Measurements from ENCODE around the gene ADAMTS17.

The ADAMTS17 gene

DNA sequence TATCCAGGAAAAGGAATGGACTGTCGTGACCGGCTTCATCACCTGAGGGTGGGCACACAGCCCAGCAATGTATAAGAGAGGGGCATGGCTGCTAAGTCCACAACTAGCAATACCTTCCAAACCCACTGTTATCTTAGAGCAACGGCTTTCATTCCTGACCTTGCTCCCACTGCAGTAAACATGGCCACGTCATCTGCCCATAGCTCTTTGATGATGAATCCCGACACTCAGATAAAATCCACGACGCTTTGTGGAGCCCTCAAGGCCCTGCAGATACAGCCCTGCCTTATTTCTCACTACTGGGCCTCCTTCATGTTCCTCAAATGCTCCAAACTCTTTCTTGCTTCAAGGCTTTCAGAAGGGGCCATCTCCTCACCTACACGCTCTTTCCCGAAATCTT is 114.0 kb downstream of the ADAMTS17 start:
- DNase-seq (ENCODE audit: low read depth in 1 of 2, low spot score in 1 of 2), result no peak

DNA sequence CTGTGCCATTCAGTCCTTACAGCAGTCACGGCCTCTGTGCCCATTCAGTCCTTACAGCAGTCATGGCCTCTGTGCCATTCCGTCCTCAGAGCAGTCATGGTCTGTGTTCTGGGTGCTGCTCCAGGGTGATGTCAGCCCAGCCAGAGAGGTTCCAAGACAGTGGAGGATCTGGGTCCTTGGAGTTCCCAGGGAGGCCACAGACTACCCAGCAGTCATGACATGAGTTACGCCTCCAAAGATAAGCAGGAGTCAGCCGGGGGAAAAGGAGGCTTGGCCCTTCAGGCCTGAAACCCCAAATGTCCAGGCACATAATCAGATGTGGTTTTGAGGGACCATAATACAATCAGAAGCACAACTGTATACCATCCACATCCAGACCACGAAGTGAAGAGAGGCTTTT is 115.7 kb downstream of the ADAMTS17 start:
- DNase-seq (ENCODE audit: low read depth in 1 of 2, low spot score in 1 of 2), result no peak

DNA sequence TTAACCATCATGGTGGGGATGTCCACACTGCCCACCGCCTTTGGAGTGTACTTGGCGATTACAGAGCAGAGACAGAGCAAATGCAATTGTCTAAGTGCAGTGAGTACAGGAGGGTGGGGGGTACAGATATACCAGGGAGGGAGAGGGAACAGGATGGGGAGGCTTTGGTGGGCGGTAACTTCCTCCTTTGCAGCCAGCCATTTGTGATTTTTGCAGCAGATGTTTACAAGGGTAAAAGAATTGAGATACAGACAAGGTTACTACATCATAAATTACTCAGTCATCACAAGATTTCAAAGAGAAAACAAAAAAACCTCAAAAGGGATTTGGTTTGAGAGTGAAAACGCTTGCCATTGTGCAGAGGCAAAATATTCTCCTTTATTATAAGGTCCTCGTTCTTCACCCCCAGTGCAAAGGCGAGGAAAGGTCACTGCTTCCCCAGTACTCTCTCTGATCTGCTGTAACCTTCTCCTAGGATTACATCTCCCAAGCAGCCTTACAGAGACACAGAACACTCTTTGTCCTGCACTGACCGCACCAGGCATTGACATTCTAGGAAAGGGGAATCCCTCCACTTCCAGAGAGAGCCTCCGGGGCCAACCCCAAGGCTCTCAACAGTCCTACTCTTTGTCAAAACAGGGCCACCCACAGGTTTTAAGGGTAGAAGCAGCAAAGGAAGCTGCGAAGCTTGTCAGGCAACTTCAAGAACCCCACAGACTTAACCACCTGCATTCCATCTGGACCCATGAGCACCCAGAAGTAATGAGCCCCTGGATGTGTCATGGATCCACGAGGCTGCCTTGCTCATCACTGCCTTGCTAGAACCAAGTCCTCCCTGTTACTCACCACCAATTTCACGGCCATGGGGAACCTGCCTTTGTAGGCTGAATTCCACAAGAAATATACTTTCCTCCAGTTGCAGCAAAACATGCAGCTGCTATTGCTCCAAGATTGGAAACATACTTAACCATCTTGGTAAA is 117.3 kb downstream of the ADAMTS17 start:
- DNase-seq (ENCODE audit: low read depth in 1 of 2, low spot score in 1 of 2), result no peak

DNA sequence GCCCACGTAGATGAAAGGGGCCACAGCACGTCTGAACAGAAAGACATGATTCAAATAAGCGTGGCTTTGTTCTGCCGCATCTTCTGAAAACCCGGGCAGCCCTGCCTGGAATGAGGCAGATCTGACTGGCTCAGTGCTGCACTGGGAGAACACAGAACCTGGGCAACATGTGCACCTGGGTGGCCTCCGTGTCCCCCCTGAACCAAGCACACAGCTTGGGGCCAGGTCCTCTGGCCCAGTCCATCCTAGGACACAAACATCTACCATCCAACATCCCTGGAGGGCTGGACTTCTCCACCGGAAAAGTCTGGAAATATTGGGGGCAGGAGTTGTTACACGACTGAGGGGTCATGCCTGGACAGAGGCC is 119.4 kb downstream of the ADAMTS17 start:
- DNase-seq (ENCODE audit: low read depth in 1 of 2, low spot score in 1 of 2), result no peak

DNA sequence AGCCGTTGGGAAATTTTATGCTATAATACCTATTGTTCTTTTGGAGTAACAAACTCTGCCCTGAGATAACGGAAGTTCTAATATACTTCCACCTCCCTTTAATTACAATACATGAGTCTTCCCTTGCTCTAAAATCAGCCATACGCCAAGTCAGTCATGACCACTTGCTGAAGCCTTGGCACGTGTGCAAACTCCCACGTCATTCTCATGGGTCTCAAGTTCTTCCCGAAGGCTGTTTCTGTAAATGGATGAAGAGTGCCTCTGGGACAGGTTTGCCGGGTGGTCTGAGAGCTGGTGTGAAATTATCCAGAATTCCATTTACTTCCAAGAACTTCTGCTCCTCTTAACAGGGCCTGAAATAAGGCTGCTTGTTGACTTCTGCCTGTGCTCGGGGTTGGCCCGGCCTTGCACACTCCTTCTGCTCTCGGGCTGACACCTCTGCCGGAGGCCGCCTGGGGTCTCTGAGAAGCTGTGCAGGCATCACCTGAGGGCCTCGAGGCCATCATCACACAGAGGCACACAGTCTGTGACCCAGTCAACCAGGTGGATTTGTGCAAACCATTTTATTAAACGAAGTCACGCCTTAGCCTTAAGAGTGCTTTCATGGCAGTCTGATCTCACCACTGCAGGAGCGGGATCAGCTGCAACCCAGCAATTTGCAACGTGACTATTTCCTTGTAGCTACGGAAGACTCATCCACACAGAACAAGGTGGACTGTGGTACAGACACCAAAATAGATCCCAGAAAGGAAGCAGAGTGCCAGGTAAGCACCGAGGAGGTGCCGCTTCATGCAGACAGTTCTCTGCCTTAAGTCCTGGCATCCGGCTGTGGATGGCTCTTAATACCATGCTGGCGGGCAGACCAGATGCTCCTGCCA is 120.1 kb downstream of the ADAMTS17 start:
- DNase-seq (ENCODE audit: low read depth in 1 of 2, low spot score in 1 of 2), result no peak

DNA sequence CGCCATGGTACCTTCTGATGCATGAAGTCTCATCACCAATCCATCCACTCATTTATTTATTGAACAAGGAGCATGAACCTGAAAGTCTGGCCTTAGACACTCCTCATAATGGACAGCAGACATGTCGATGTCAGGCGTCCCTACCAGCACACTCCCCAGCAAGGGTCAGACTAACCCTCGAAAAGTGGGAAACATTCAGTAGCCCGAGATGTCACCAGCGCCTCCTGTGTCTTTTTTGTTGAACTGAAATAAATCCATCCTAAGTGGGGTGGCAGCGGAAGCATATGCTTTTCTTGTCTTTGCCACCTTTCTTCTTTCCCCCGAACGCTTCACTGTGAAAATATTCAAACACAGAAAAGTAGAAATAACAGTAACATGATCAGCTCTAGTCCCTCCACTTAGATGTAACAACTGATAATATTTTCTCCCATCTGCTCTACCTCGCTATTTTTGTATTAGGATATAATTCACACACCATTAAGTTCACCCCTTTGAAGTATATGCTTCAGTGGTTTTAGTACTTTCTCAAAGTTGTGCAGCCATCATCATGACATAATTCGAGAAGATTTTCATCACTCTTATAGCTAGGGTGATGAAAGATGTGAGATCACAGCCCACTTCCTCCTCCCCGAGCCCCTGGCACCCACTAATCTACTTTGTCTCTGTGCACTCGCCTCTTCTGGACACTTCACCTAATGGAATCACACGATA is 121.6 kb downstream of the ADAMTS17 start:
- no peak for DNase-seq (ENCODE audit: low read depth in 1 of 2, low spot score in 1 of 2)

DNA sequence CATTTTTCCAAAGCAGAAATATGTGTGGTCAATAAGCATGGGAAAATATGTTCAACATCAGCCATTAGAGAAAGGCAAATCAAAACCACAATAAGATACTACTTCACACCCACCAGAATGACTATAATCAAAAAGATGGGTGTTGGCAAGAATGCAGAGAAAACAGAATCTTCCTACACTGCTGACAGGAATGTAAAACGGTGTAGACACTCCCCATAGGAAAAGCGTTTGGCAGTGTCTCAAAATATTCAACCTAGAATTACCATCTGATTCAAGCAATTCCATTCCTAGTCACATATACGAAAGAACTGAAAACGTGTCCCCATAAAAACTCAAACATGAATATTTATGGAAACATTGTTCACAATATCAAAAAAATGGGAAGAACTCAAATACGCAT is 123.3 kb downstream of the ADAMTS17 start:
- DNase-seq (ENCODE audit: low read depth in 1 of 2, low spot score in 1 of 2), result no peak

DNA sequence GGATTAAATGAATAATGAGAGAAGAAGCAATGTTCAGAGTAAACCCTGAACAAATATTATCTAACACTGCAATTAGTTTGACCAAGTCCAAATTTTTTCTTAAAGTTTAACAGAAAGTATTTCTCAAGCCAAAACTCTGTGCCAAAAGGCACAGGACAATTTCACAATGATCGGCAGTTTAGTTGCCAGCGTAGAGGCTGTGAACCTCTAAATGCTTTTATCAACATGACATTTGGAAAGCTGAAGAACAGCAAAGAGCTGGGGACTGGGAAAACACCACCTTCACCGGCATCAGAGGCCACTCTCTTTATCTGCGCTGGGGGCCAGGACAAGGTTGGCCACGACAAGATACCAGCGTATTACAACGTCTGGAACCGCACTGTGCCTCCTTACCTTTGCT is 125.6 kb downstream of the ADAMTS17 start:
- DNase-seq (ENCODE audit: low read depth in 1 of 2, low spot score in 1 of 2), result no peak

DNA sequence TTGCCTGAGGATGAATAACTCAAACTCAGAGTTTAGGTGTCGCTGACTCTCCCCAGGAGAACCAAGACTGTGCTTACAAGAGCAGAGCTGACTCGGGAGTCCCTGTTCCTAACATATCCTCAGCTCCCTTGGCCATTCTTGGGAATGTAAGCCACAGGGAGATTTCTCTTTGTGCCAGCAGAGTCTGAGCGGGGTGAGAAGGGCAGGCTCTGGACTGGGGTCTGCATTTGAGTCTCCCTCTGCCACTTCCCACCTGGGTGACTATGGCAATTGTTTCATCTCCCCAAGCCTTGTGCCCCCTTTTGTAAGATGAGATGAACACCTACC is 126.0 kb downstream of the ADAMTS17 start:
- DNase-seq (ENCODE audit: low read depth in 1 of 2, low spot score in 1 of 2), result no peak

DNA sequence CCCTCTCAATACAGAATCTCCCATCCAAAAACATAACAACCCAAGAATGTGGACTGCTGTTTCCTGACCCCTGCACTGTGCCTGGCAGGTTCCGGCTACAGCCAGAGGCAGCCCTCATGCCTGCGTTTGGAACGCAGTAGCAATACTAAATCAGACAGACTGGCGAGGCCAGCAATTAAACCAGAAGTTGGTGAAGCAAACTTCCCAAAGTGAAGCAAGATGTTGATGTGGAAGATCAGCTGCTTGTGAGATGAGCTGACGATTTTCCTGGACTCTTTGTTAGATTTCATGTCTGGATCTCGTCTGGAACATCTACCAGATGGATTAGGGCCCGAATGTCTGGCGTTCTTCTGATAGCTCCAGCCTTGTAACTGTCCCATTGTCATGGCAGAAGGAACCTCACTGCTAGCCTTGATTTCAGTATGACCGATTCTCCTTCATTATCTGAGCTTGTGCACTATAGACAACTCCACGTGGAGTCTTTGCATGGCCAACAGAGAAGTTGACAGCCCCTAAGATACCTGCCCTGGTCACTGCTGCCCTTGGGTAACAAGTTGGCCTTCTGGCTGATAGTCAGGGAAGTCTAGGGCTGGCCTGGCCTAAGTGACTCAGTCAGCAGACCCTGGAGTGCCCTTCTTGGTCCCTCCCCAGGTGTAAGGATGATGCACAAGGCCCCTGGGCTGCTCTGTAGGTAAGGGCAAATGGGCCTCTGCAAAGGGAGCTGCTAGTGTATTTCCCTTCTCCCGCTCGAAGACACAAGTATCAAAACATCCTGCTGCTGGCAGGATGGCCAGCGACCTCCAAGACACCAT is 126.5 kb downstream of the ADAMTS17 start:
- DNase-seq (ENCODE audit: low read depth in 1 of 2, low spot score in 1 of 2), result no peak

DNA sequence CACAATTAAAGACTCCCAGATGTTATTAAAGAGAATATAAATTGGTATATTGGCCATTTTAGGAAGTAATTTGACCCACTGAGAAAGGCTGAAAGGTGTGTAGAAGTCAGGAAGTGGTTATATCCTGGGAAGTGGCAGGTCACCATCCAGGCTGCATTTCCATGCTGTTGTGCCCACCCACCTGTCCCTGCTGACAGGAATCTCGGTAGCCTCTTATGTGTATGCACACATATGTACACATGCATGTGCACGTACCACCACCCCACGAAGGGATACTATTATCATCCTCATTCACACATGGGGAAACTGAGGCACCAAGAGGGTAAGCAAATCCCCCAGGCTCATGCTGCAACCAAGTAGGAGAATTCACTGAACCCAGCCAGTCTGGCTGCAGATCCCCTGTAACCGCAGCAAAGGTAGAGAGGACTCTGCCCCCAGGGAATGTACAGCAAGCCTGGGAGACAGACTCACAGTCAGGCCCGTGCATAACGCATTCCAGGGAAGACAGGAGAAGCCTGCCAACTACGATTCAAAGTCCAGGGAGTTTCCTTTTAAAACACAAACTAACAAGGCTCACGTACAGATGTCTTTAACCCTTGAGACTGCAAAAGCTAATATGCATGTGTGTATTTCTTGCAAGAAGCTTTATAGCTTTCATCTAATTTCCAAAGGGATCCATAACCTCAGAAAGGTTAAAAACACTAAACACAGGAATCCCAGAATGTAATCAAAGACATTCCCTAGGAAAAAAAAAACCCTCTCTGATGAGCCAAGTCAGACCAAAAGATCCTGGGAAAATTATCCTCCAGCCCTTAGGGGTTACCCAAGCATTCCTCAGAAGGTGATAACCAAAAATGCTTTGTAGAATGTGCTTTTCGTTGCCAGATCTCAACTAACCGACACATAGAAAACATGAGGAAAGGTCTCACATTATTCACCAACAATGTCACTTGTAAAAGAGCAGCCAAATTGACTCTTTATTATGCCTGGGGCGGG is 129.6 kb downstream of the ADAMTS17 start:
- no peak for DNase-seq (ENCODE audit: low read depth in 1 of 2, low spot score in 1 of 2)

DNA sequence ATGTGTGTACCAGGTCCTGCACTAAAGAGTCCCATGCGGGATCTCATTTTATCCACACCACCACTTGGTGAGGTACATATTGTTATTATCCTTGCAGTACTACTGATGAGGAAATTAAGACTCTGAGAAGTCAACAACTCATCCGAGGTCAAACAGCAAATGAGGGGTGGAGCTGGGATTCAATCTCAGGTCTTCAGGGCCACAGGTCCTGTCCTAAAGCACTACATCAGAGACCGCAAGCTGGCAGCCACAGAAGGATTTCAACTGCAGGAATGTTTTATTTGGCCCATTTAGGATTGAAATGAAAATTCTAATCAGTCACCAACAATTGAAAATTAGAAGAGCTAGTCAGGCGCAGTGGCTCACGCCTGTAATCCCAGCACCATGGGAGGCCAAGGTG is 131.4 kb downstream of the ADAMTS17 start:
- DNase-seq (ENCODE audit: low read depth in 1 of 2, low spot score in 1 of 2), result no peak

DNA sequence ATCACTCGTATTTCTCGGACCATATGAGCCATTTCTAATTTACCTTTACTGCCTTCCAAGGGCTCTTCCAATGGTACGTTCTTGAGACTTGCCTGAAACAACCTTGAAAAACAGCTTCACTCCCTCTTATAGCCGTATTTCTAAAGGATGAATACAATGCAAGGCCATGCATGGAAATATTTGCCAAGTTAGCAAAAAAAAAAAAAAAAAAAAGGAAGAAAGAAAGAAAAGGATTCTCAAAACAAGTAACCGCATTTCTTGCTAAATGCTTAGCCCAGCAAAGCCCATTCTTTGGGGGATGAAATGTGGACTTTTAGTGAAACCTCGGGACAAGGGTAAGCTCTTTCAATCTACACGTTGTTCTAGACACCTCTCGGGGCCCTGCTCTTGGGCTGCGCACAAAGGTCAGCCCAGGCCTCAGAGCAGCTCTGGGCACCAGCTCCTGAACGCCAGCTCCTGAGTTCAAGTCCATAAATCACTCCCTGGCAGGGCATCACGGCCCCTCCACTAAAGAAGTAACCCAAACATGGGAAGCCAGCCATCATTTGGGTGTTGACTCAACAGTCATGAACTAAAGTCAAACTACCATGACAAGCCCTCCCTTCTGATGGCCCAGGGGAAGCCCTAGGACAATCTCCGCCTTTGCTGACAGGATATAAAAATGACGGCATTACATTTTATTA is 132.7 kb downstream of the ADAMTS17 start:
- DNase-seq (ENCODE audit: low read depth in 1 of 2, low spot score in 1 of 2), result no peak

DNA sequence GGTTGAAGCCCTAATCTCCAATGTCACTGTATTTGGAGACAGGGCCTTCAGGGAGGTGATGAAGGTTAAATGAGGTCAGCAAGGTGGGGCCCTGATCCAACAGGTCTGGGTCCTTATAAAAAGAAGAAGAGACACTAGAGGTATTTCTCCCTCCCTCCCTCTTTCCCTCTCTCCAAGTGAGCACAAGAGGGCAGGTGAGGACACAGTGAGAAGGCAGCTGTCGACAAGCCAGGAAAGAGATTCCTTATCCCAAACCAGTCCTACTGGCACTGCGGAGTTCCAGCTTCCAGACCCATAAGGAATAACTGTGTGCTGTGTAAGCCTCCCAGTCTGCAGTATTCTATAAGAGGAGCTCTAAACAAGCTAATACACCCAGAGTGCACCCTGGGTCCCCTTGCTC is 134.7 kb downstream of the ADAMTS17 start:
- no peak for DNase-seq (ENCODE audit: low read depth in 1 of 2, low spot score in 1 of 2)

DNA sequence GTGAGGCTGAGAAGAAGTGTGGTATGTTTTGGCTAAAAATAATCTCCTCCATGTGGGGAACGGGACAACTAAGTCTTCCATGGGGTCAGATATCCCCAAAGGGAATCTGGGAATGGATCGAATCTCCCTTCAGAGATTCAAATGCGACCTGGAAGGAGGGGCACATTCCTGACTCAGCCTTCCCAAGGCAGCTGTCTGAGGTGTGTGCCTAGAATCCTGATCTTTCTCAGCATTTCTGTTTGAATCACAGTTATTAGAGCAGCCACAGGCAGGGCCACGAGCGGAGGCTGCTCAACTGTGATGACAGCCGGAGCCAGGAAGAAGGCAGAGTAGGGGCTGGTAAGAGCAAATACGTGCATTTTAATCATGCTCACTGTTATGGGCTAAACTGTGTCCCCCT is 135.1 kb downstream of the ADAMTS17 start:
- no peak for DNase-seq (ENCODE audit: low read depth in 1 of 2, low spot score in 1 of 2)

DNA sequence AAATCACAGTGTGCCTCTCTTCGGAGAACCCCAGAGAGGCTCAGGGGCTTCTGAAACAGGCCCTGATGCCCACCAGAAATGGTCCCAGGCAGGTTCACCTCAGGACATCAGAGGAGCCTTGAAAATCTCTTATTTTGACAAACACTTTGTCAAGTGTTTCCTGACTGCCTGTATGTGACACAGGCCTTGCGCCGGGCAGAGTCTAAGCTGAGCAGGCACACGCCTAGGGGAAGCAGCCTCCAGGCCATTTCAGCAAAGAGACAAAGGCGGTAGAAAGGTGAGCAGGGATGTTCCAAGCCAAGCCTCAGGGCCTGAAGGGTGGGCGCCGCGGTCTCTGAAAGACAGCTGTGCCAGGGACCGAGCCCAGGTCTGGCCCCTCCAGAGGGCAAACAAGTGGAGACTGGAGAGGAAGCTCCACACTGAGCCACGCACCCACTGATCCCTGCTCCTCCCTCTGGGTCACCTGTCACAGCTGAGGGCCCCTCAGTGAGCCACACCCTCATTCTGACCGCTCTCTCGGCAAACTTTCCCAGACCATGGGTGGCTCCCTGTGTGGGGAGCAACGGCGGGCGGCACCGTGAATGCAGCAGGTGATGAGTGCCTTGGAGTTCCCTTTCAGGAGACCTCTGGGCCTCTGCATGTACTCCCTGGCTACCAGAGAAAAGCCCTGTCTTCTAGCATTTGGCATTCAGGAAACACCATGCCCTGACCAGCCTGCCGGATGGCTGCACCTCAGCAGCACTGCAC is 136.1 kb downstream of the ADAMTS17 start:
- no peak for DNase-seq (ENCODE audit: low read depth in 1 of 2, low spot score in 1 of 2)

DNA sequence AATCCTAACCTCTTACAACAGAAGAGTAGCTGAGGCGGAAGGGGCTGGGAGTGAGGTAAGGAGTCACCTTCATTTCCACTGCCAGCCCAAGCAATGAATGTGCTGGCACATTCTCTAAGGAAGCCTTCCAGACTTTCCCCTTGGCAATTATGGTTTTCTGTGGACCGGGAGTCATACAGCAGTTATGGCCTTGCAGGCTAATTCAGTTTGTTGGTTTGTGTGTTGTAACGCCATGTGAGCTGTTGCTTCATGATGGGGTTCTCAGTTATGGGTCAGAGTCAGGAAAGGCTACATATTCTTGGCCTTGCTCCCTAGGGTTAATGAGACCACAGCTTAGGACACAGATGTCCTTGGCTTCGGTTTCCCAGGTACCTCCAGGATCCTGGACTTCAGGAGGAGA is 137.0 kb downstream of the ADAMTS17 start:
- no peak for DNase-seq (ENCODE audit: low read depth in 1 of 2, low spot score in 1 of 2)

DNA sequence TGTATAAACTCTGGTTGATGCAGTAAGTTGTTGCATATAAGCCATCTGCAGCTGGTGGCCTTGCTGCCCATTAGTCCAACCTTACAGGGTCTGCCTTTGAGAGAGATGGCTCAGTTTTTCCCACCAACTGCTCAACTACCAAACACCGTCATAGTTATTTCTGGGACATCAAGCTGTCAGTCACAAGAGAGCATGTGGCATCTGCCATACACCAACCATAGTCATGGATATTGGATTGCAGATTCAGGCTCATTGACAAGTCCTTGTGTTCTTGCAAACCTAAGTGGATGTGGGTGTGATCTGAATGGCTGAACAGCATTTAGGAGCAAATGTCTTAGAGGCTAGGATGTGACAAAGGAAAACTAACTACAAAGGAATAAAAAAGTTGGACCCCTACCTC is 137.6 kb downstream of the ADAMTS17 start:
- no peak for DNase-seq (ENCODE audit: low read depth in 1 of 2, low spot score in 1 of 2)

Data from activated CD4-positive, alpha-beta T cell treated with anti-CD3 and anti-CD28 coated beads, Interleukin-2, amount 50 U/mL, for 24 hours (primary cell).